ENCODE results near the gene NFKB2.

DNA sequence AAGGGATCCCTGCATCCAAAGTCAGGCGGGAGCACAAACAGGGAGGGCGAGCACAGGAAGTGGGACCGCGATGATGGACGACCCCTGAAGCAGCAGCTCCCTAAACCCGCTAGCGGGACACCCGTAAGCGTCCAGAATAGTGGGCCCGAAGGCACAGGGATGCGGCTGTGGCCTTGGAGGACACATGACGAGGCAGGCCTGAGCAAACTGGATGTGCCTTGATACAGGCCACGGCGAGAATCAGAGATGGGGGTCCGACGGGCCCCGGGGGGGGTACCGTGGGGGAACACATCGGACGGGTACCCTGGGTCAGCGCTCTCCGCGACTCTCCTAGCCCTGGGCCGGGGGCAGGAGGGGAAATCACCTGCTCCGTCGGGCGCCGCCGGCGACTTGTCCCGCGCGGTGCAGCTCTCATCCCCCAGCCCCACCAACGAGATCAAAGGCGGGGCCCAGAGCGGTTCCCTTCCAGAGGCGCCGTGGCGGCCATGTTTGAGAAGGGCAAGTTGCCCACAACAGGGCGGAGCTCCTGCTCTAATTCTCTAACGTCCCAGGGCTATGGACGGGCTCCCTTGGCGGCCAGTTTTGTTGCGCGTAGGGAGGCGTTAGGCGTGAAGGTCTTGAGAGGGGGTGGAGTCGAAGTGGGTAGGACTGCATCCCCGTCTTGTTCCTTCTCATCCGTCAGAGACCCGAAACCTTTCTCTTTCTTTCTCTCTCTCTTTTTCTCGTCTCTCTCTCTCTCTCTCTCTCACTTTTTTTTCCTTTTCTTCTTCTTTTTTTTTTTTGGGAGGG, 36.9 kb downstream of the NFKB2 start, which contains the start of gene CUEDC2:
- TF ChIP-seq, protein P1, sequence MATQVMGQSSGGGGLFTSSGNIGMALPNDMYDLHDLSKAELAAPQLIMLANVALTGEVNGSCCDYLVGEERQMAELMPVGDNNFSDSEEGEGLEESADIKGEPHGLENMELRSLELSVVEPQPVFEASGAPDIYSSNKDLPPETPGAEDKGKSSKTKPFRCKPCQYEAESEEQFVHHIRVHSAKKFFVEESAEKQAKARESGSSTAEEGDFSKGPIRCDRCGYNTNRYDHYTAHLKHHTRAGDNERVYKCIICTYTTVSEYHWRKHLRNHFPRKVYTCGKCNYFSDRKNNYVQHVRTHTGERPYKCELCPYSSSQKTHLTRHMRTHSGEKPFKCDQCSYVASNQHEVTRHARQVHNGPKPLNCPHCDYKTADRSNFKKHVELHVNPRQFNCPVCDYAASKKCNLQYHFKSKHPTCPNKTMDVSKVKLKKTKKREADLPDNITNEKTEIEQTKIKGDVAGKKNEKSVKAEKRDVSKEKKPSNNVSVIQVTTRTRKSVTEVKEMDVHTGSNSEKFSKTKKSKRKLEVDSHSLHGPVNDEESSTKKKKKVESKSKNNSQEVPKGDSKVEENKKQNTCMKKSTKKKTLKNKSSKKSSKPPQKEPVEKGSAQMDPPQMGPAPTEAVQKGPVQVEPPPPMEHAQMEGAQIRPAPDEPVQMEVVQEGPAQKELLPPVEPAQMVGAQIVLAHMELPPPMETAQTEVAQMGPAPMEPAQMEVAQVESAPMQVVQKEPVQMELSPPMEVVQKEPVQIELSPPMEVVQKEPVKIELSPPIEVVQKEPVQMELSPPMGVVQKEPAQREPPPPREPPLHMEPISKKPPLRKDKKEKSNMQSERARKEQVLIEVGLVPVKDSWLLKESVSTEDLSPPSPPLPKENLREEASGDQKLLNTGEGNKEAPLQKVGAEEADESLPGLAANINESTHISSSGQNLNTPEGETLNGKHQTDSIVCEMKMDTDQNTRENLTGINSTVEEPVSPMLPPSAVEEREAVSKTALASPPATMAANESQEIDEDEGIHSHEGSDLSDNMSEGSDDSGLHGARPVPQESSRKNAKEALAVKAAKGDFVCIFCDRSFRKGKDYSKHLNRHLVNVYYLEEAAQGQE (IDR thresholded peaks at IDR 0.05; ENCODE audit: low read depth), result no peak
- TF ChIP-seq EGR1 (IDR thresholded peaks at IDR 0.05) (peak; percentile 76), NFIC (IDR thresholded peaks at IDR 0.05) (0 out of 2 replicates have a peak, but pooled peaks have one; percentile 23), EP300 (IDR thresholded peaks at IDR 0.05; ENCODE audit: borderline replicate concordance) (no peak), TEAD4 (IDR thresholded peaks at IDR 0.05) (peak; percentile 32; the same call in 1 of the 2 replicates), YY1 (IDR thresholded peaks at IDR 0.05; ENCODE audit: low read depth) (peak; percentile 100), TCF12 (IDR thresholded peaks at IDR 0.05; ENCODE audit: low read depth) (peak; percentile 65; the same call in 1 of the 2 replicates), TAF1 (IDR thresholded peaks at IDR 0.05; ENCODE audit: low read depth) (peak; percentile 94), CREB1 (IDR thresholded peaks at IDR 0.05; ENCODE audit: low read depth) (peak; percentile 63; the same call in 1 of the 2 replicates), RAD21 (IDR thresholded peaks at IDR 0.05; ENCODE audit: low read depth) (peak; percentile 20; the same call in 1 of the 2 replicates), CEBPB (IDR thresholded peaks at IDR 0.05) (no peak), ZBTB7A (IDR thresholded peaks at IDR 0.05; ENCODE audit: low read depth) (peak; percentile 94; the same call in 1 of the 2 replicates)
- TF ChIP-seq, protein P2, sequence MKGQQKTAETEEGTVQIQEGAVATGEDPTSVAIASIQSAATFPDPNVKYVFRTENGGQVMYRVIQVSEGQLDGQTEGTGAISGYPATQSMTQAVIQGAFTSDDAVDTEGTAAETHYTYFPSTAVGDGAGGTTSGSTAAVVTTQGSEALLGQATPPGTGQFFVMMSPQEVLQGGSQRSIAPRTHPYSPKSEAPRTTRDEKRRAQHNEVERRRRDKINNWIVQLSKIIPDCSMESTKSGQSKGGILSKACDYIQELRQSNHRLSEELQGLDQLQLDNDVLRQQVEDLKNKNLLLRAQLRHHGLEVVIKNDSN (IDR thresholded peaks at IDR 0.05), result peak; percentile 39; the same call in 1 of the 2 replicates
- TF ChIP-seq, protein P3, sequence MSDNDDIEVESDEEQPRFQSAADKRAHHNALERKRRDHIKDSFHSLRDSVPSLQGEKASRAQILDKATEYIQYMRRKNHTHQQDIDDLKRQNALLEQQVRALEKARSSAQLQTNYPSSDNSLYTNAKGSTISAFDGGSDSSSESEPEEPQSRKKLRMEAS (IDR thresholded peaks at IDR 0.05), result peak; percentile 82

Measured in Ishikawa (cell line).